K562 (cell line): ENCODE results near the gene GET4. TPM values are rescaled to one million over a fixed set of nuclear protein-coding genes. Genes with fewer than 3 reads are reported as not detected.

Experiments
- AFF1 ChIP-seq, 2 experiments: fragments of 450-650 bp; IDR thresholded peaks; 2 replicates each; pipeline ENCODE4 v1.6.1; 2018; ENCODE audit warnings: mild to moderate bottlenecking in 2 of 2, low read depth in 1 of 2; ENCODE audit not compliant: partially characterized antibody in 2 of 2
- BCOR ChIP-seq: fragments of 450-650 bp; IDR thresholded peaks from 2 replicates; pipeline ENCODE4 v1.6.1; 2016
- CEBPG ChIP-seq, 3 experiments: fragments of 200-800 bp in 1 of 3; sonication (Bioruptor generic) in 1 of 3; sonication (generic) in 1 of 3; formaldehyde crosslinking in 1 of 3; IDR thresholded peaks in 2 of 3; conservative IDR thresholded peaks in 1 of 3; 2 replicates each; pipeline versions ENCODE4 v1.6.1 to v1.8.0; 2016 to 2022; ENCODE audit warnings: missing compliant biosample characterization in 2 of 3, missing genetic modification characterization in 2 of 3, mild to moderate bottlenecking in 1 of 3, missing genetic modification reagents in 1 of 3
- E2F5 ChIP-seq: sonication (generic); formaldehyde crosslinking; IDR thresholded peaks from 2 replicates; pipeline ENCODE4 v1.8.0; 2022; ENCODE audit warnings: mild to moderate bottlenecking, missing genetic modification reagents
- E2F6 ChIP-seq, 2 experiments: IDR thresholded peaks; 2 replicates each; pipeline ENCODE4 v1.6.1; 2011; ENCODE audit warnings: borderline replicate concordance in 1 of 2, control low read depth in 1 of 2, low read depth in 1 of 2, low read length in 1 of 2, mild to moderate bottlenecking in 1 of 2, mixed read lengths in 1 of 2, moderate library complexity in 1 of 2; ENCODE audit not compliant: insufficient read depth in 1 of 2, insufficient read length in 1 of 2, poor library complexity in 1 of 2, severe bottlenecking in 1 of 2; ENCODE audit errors: extremely low read depth in 1 of 2
- ELF4 ChIP-seq: fragments of 450-650 bp; formaldehyde crosslinking; IDR thresholded peaks from 2 replicates; pipeline ENCODE4 v1.4.0; 2022; ENCODE audit warnings: missing genetic modification characterization
- EP300 ChIP-seq: IDR thresholded peaks from 2 replicates; pipeline ENCODE4 v1.6.1; 2012; ENCODE audit warnings: low read length, improper control_type of control experiment
- FIP1L1 ChIP-seq: fragments of 200-400 bp; formaldehyde crosslinking; IDR thresholded peaks from 2 replicates; pipeline ENCODE4 v1.6.1; 2018; ENCODE audit warnings: mild to moderate bottlenecking, low read depth, low read length; ENCODE audit not compliant: poor library complexity, severe bottlenecking
- GABPB2 ChIP-seq: fragments of 250-450 bp; sonication (Bioruptor Pico); conservative IDR thresholded peaks from 2 replicates; pipeline ENCODE4 v1.5.1; 2021; ENCODE audit warnings: mild to moderate bottlenecking
- GTF2A2 ChIP-seq: IDR thresholded peaks from 2 replicates; pipeline ENCODE4 v1.6.1; 2016; ENCODE audit warnings: mild to moderate bottlenecking, missing genetic modification characterization, missing compliant biosample characterization
- KDM1A ChIP-seq, 2 experiments: fragments of 450-650 bp; IDR thresholded peaks; 2 replicates each; pipeline ENCODE4 v1.6.1; 2016; ENCODE audit warnings: mild to moderate bottlenecking in 2 of 2
- MECOM ChIP-seq: fragments of 250-450 bp; sonication (Bioruptor Pico); IDR thresholded peaks from 2 replicates; pipeline ENCODE4 v1.8.0; 2022; ENCODE audit warnings: inconsistent platforms
- NCOR1 ChIP-seq: fragments of 450-650 bp; IDR thresholded peaks from 2 replicates; pipeline ENCODE4 v1.6.1; 2016; ENCODE audit warnings: mild to moderate bottlenecking, moderate library complexity
- RBFOX2 ChIP-seq: fragments of 200-400 bp; formaldehyde crosslinking; IDR thresholded peaks from 2 replicates; pipeline ENCODE4 v1.6.1; 2017; ENCODE audit warnings: low read depth, mild to moderate bottlenecking, low read length, moderate library complexity
- RBM39 ChIP-seq: fragments of 200-400 bp; formaldehyde crosslinking; optimal IDR thresholded peaks from 2 replicates; pipeline ENCODE3; 2018; ENCODE audit warnings: low read depth, low read length
- TBP ChIP-seq: optimal IDR thresholded peaks from 2 replicates; pipeline ENCODE3; 2011; ENCODE audit warnings: low read depth, low read length, improper control_type of control experiment
- TCF3 ChIP-seq: sonication (generic); formaldehyde crosslinking; IDR thresholded peaks from 2 replicates; pipeline ENCODE4 v1.4.0; 2020; ENCODE audit warnings: mild to moderate bottlenecking, missing genetic modification reagents
- TFAM ChIP-seq: fragments of 250-450 bp; sonication (Bioruptor Pico); conservative IDR thresholded peaks from 2 replicates; pipeline ENCODE4 v1.5.0; 2021; ENCODE audit warnings: mild to moderate bottlenecking, moderate library complexity
- ZNF143 ChIP-seq: sonication (generic); formaldehyde crosslinking; IDR thresholded peaks from 2 replicates; pipeline ENCODE4 v1.9.0; 2022; ENCODE audit warnings: mild to moderate bottlenecking, missing genetic modification reagents
- ZNF347 ChIP-seq: fragments of 450-650 bp; formaldehyde crosslinking; IDR thresholded peaks from 2 replicates; pipeline ENCODE4 v1.4.0; 2020; ENCODE audit warnings: low read depth, mild to moderate bottlenecking, moderate library complexity
- ZNF384 ChIP-seq: IDR thresholded peaks from 2 replicates; pipeline ENCODE4 v1.6.1; 2012; ENCODE audit warnings: low read depth, low read length, improper control_type of control experiment
- polyA plus RNA-seq, 8 experiments: library from polyadenylated mRNA; depleted of rRNA in 4 of 8; stranded (reverse) in 5 of 8; unstranded in 3 of 8; fragments of >200 nt; fragmentation: Nextera tagmentation in 2 of 8; fragmentation: Illumina TruSeq in 1 of 8; extraction: Ambion mirVana in 2 of 8; extraction: Trizol in 1 of 8; gene quantifications; 2 replicates each; pipeline versions ENCODE4 v1.2.1 to v1.2.3, GENCODE V29; 2011 to 2014; ENCODE audit warnings: inconsistent platforms in 1 of 8, missing spikeins in 1 of 8
- total RNA-seq, 7 experiments: library from RNA; depleted of rRNA in 6 of 7; stranded (reverse); fragments of >200 nt in 6 of 7; fragmentation: Illumina TruSeq in 2 of 7; extraction: Trizol in 2 of 7; gene quantifications; 2 replicates each; pipeline versions ENCODE4 v1.2.1 to v1.2.3, GENCODE V29; 2011 to 2021; ENCODE audit warnings: low replicate concordance in 1 of 7

The GET4 gene
- total and polyA plus RNA-seq, 9 of the 15 experiments (the other 6 are each of a cell fraction or from before 2014, with no cell fraction given) = 0.99 to 122 (median 40.4) TPM

- TF ChIP-seq CEBPG (CRISPR knock-in tag; IDR thresholded peaks at IDR 0.05) (no peak), CEBPG (tag; conservative IDR thresholded peaks at IDR 0.05 in 1 of 2, IDR thresholded peaks at IDR 0.05 in 1 of 2) (no peak), E2F6 (IDR thresholded peaks at IDR 0.05; ENCODE audit: borderline replicate concordance in 1 of 2, extremely low read depth in 1 of 2, insufficient read depth in 1 of 2, insufficient read length in 1 of 2, low read depth in 1 of 2, low read length in 1 of 2, poor library complexity in 1 of 2, severe bottlenecking in 1 of 2) (peak; percentile 97 to 99), TBP (peak; percentile 71), GTF2A2 (tag) (no peak), E2F5 (CRISPR knock-in tag) (peak; percentile 98), RBM39 (no peak), FIP1L1 (peak; percentile 71), TFAM (CRISPR knock-in tag) (no peak), AFF1 (IDR thresholded peaks at IDR 0.05; ENCODE audit: low read depth in 1 of 2, partially characterized antibody in 2 of 2) (no peak), MECOM (CRISPR knock-in tag) (no peak), ELF4 (no peak), BCOR (no peak), ZNF347 (CRISPR knock-in tag) (no peak), NCOR1 (0 out of 2 replicates have a peak, but pooled peaks have one; percentile 9), KDM1A (IDR thresholded peaks at IDR 0.05) (no peak), EP300 (no peak; the same call in 1 of the 2 replicates), TCF3 (CRISPR knock-in tag) (peak; percentile 51), GABPB2 (CRISPR knock-in tag) (no peak), ZNF143 (CRISPR knock-in tag) (no peak), ZNF384 (no peak), RBFOX2 (peak; percentile 86)
Observed at GRCh38 chr7:876077-876971, at the start of gene GET4 (continued).
